Type B pancreatic cell (in vitro differentiated cells): ENCODE data around the gene RIT2. TPM values are rescaled to one million over a fixed set of nuclear protein-coding genes. Genes with fewer than 3 reads are reported as not detected.

Experiments
- DNase-seq: peaks from one replicate; pipeline ENCODE4 v3.0.0; 2021; ENCODE audit warnings: mixed read lengths; ENCODE audit not compliant: unreplicated experiment; ENCODE audit errors: extremely low spot score
- H3K27ac Mint-ChIP-seq: 2 replicates; pipeline ENCODE4 v1.8.0; 2021; ENCODE audit warnings: mild to moderate bottlenecking, mixed read lengths
- H3K27me3 Mint-ChIP-seq: 2 replicates; pipeline ENCODE4 v1.8.0; 2021; ENCODE audit warnings: mixed read lengths
- H3K36me3 Mint-ChIP-seq: 2 replicates; pipeline ENCODE4 v1.8.0; 2021; ENCODE audit warnings: mixed read lengths
- H3K4me1 Mint-ChIP-seq: one replicate; pipeline ENCODE4 v1.8.0; 2021; ENCODE audit warnings: mixed read lengths; ENCODE audit not compliant: unreplicated experiment
- H3K4me3 Mint-ChIP-seq: 2 replicates; pipeline ENCODE4 v1.8.0; 2021; ENCODE audit warnings: mild to moderate bottlenecking, mixed read lengths
- H3K9me3 Mint-ChIP-seq: 2 replicates; pipeline ENCODE4 v1.8.0; 2021; ENCODE audit warnings: mixed read lengths
- CTCF ChIP-seq: fragments of 200-600 bp; sonication (generic); conservative IDR thresholded peaks from 2 replicates; pipeline ENCODE4 v1.5.0; 2021; ENCODE audit warnings: antibody characterized with exemption, mild to moderate bottlenecking
- total RNA-seq: library from RNA; stranded (reverse); gene quantifications from 2 replicates; pipeline ENCODE4 v1.2.1, GENCODE V29; 2021; ENCODE audit warnings: low replicate concordance

The RIT2 gene
- total RNA-seq, 1 donor from 2014 or later, result not detected

- Mint-ChIP-seq H3K4me1 (no peaks in the 10 kb centered on the region), H3K36me3 (no peaks in the 10 kb centered on the region), H3K27ac (no peak overlapping the region), H3K27me3 (no peaks in the 10 kb centered on the region), H3K9me3 (no peaks in the 10 kb centered on the region), H3K4me3 (no peak overlapping the region)
- DNase-seq, result no peak
- TF ChIP-seq CTCF, result no peak
These were observed 232.3 kb downstream of the RIT2 start for GRCh38 chr18:42883169-42883568.

- H3K4me1 Mint-ChIP-seq, result no peaks in the 10 kb centered on the region
- TF ChIP-seq CTCF, result no peak
- no peaks in the 10 kb centered on the region for H3K36me3 Mint-ChIP-seq
- no peak for DNase-seq
- H3K9me3 Mint-ChIP-seq, result no peaks in the 10 kb centered on the region
- H3K27me3 Mint-ChIP-seq, result no peaks in the 10 kb centered on the region
- no peak overlapping the region for H3K27ac Mint-ChIP-seq
- no peak overlapping the region for H3K4me3 Mint-ChIP-seq
These were observed 233.4 kb downstream of the RIT2 start for GRCh38 chr18:42882122-42882521.

- H3K27ac Mint-ChIP-seq, result no peak overlapping the region
- no peak for TF ChIP-seq CTCF
- no peaks in the 10 kb centered on the region for H3K27me3 Mint-ChIP-seq
- no peaks in the 10 kb centered on the region for H3K36me3 Mint-ChIP-seq
- H3K9me3 Mint-ChIP-seq, result no peaks in the 10 kb centered on the region
- peaks cover 4% of the 10 kb centered on the region for H3K4me1 Mint-ChIP-seq
- H3K4me3 Mint-ChIP-seq, result no peak overlapping the region
- no peak for DNase-seq
These were observed 242.6 kb downstream of the RIT2 start for GRCh38 chr18:42872838-42873237.

GRCh38 chr18:42864876-42865275 is 250.6 kb downstream of the RIT2 start:
- no peak for TF ChIP-seq CTCF
- H3K36me3 Mint-ChIP-seq, result no peaks in the 10 kb centered on the region
- no peak overlapping the region for H3K27ac Mint-ChIP-seq
- H3K27me3 Mint-ChIP-seq, result no peaks in the 10 kb centered on the region
- DNase-seq, result no peak
- no peaks in the 10 kb centered on the region for H3K9me3 Mint-ChIP-seq
- no peak overlapping the region for H3K4me3 Mint-ChIP-seq
- no peaks in the 10 kb centered on the region for H3K4me1 Mint-ChIP-seq

GRCh38 chr18:42861271-42861670 is 254.2 kb downstream of the RIT2 start:
- H3K27me3 Mint-ChIP-seq, result no peaks in the 10 kb centered on the region
- H3K27ac Mint-ChIP-seq, result no peak overlapping the region
- H3K9me3 Mint-ChIP-seq, result no peaks in the 10 kb centered on the region
- no peaks in the 10 kb centered on the region for H3K4me1 Mint-ChIP-seq
- no peak for DNase-seq
- no peaks in the 10 kb centered on the region for H3K36me3 Mint-ChIP-seq
- no peak overlapping the region for H3K4me3 Mint-ChIP-seq
- no peak for TF ChIP-seq CTCF

- no peak for TF ChIP-seq CTCF
- Mint-ChIP-seq H3K27me3 (no peaks in the 10 kb centered on the region), H3K27ac (no peak overlapping the region), H3K9me3 (no peaks in the 10 kb centered on the region), H3K36me3 (no peaks in the 10 kb centered on the region), H3K4me3 (no peak overlapping the region), H3K4me1 (no peaks in the 10 kb centered on the region)
- no peak for DNase-seq
These were observed 254.9 kb downstream of the RIT2 start for GRCh38 chr18:42860548-42860947.
